A673 (cell line): Measurements from ENCODE around the gene TMX1. TPM values are rescaled to one million over a fixed set of nuclear protein-coding genes. Genes with fewer than 3 reads are reported as not detected.

Experiments
- BruUV-seq: library from RNA; stranded (reverse); fragments of 400-500 nt; replicated peaks from 2 replicates; lab custom pipeline; 2021; lab: Mats Ljungman, UMichigan
- CTCF ChIA-PET: fragments of 300-600 bp; sonication (Branson Sonifier 250); formaldehyde crosslinking; loops from one replicate; lab custom pipeline; 2022; ENCODE audit warnings: antibody characterized with exemption; lab: Charles Lee
- POLR2A ChIA-PET: fragments of 300-600 bp; sonication (Branson Sonifier 250); formaldehyde crosslinking; loops from one replicate; lab custom pipeline; 2022; ENCODE audit warnings: antibody characterized with exemption; ENCODE audit not compliant: low non-redundant PET; lab: Charles Lee
- DNase-seq: peaks from one replicate; pipeline ENCODE4 v3.0.0-alpha.2; 2015; ENCODE audit warnings: low spot score
- H3K27ac ChIP-seq: fragments of 200-600 bp; sonication (generic); 2 replicates; pipeline ENCODE4 v1.5.1; 2016; ENCODE audit warnings: mixed run types, low read depth, mild to moderate bottlenecking, mixed read lengths, antibody characterized with exemption, low read length; ENCODE audit not compliant: poor library complexity, severe bottlenecking
- H3K27me3 ChIP-seq: fragments of 200-600 bp; sonication (generic); replicated peaks from 2 replicates; pipeline ENCODE4 v1.6.1; 2017; ENCODE audit warnings: mixed run types, low read depth, mild to moderate bottlenecking, mixed read lengths, antibody characterized with exemption, low read length; ENCODE audit not compliant: insufficient read depth, poor library complexity
- H3K36me3 ChIP-seq: fragments of 200-600 bp; sonication (generic); 2 replicates; pipeline ENCODE4 v1.6.1; 2016; ENCODE audit warnings: mixed run types, mild to moderate bottlenecking, mixed read lengths, antibody characterized with exemption, low read length; ENCODE audit not compliant: insufficient read depth, poor library complexity, severe bottlenecking
- H3K4me1 ChIP-seq: fragments of 200-600 bp; sonication (generic); 2 replicates; pipeline ENCODE4 v1.6.1; 2017; ENCODE audit warnings: mixed run types, mild to moderate bottlenecking, mixed read lengths, antibody characterized with exemption, low read length; ENCODE audit not compliant: insufficient read depth, poor library complexity, severe bottlenecking
- H3K4me3 ChIP-seq: fragments of 200-600 bp; sonication (generic); 2 replicates; pipeline ENCODE4 v1.5.1; 2016; ENCODE audit warnings: low read depth, mixed run types, mild to moderate bottlenecking, mixed read lengths, low read length; ENCODE audit not compliant: poor library complexity, severe bottlenecking
- H3K9me3 ChIP-seq: fragments of 200-600 bp; sonication (generic); 2 replicates; pipeline ENCODE4 v1.6.1; 2016; ENCODE audit warnings: mixed run types, low read depth, mild to moderate bottlenecking, mixed read lengths, antibody characterized with exemption, low read length; ENCODE audit not compliant: poor library complexity, severe bottlenecking
- CTCF ChIP-seq: fragments of 300-800, 200-600 bp; sonication (generic); conservative IDR thresholded peaks from 2 replicates; pipeline ENCODE4 v1.5.1; 2017; ENCODE audit warnings: low read depth, mild to moderate bottlenecking, antibody characterized with exemption, low read length, moderate library complexity, mixed read lengths
- EZH2 ChIP-seq: fragments of 200-600 bp; sonication (generic); IDR thresholded peaks from 2 replicates; pipeline ENCODE4 v1.6.1; 2017; ENCODE audit warnings: borderline replicate concordance, low read depth, mild to moderate bottlenecking, mixed read lengths, antibody characterized with exemption, low read length; ENCODE audit not compliant: poor library complexity, severe bottlenecking
- intact Hi-C: fragments of 100-400 bp; cut with micrococcal nuclease; formaldehyde crosslinking; loops from one replicate; pipeline ENCODE4 v1.10.0; 2022; ENCODE audit not compliant: unreplicated experiment
- total RNA-seq: library from RNA; stranded (reverse); gene quantifications from 2 replicates; pipeline ENCODE4 v1.2.3, GENCODE V29; 2021

TMX1 gene
- total RNA-seq, 1 experiment from 2014 or later: 60.1 TPM

GRCh38 chr14:51276605-51277004 lies 36.6 kb downstream of the TMX1 start:
- Histone ChIP-seq H3K4me3 (no peak overlapping the region), H3K27ac (no peak overlapping the region), H3K36me3 (no peaks in the 10 kb centered on the region), H3K9me3 (no peaks in the 10 kb centered on the region), H3K4me1 (no peaks in the 10 kb centered on the region), H3K27me3 (no peaks in the 10 kb centered on the region)
- intact Hi-C loops: no loop called here
- BruUV-seq: no TSS peak
- ChIA-PET POLR2A (no interaction called here), CTCF (no interaction called here)
- no peak for DNase-seq
- no peak for TF ChIP-seq CTCF
- TF ChIP-seq EZH2: no peak

- no peaks in the 10 kb centered on the region for H3K36me3 ChIP-seq
- TF ChIP-seq CTCF (no peak), EZH2 (no peak)
Measured at GRCh38 chr14:51277753-51278415, 37.8 kb downstream of the TMX1 start.

GRCh38 chr14:51282517-51282916 lies 42.5 kb downstream of the TMX1 start:
- no peak for DNase-seq
- BruUV-seq: no TSS peak
- Histone ChIP-seq H3K4me3 (no peak overlapping the region), H3K4me1 (no peaks in the 10 kb centered on the region), H3K36me3 (no peaks in the 10 kb centered on the region), H3K9me3 (no peaks in the 10 kb centered on the region), H3K27me3 (no peaks in the 10 kb centered on the region), H3K27ac (no peak overlapping the region)
- ChIA-PET CTCF (interaction anchor here (2.2 kb wide), 1 partner anchor 369 kb away, joined by 11 read pairs; the partner anchor contains the start of gene FRMD6), POLR2A (no interaction called here)
- TF ChIP-seq EZH2: no peak
- TF ChIP-seq CTCF: no peak
- intact Hi-C loops: loop anchor here (5.0 kb wide), 1 partner anchor 370 kb away; the partner anchor contains the start of gene FRMD6

More at GRCh38 chr14:51277753-51278415, 37.8 kb downstream of the TMX1 start:
- CTCF ChIA-PET: interaction anchor here (0.6 kb wide), 1 partner anchor 386 kb away, joined by 3 read pairs; no protein-coding TSS in a partner anchor
- DNase-seq: peak; percentile 29
- no peaks in the 10 kb centered on the region for H3K9me3 ChIP-seq
- POLR2A ChIA-PET: no interaction called here
- no TSS peak for BruUV-seq
- no peaks in the 10 kb centered on the region for H3K4me1 ChIP-seq
- intact Hi-C loops: no loop called here
- H3K4me3 ChIP-seq: no peak overlapping the region
- no peaks in the 10 kb centered on the region for H3K27me3 ChIP-seq
- H3K27ac ChIP-seq: no peak overlapping the region
